ENCODE results near the gene RTKN.

Gene RTKN

DNA sequence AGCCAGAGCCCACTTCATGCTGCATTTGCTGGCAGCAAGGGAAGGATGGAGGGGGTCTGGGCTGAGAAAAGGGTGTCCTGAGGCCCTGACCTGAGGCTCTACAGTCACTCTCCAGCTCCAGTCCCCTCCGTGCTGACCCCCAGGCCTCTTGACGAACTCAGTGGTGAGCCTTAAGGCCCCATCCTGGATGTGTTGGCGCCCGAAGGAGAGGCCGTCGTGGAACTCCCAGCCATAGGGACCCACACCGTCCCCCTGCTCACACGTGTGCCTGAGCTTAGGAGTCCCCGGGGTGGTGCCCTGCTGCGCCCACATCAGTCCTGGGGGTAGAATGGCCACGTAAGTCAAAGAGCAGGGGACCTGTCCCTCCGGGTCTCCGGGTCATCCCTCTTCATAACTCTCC is 22.7 kb upstream of the RTKN start:
- ATAC-seq, result peak; percentile 16
- TF ChIP-seq, protein P1, sequence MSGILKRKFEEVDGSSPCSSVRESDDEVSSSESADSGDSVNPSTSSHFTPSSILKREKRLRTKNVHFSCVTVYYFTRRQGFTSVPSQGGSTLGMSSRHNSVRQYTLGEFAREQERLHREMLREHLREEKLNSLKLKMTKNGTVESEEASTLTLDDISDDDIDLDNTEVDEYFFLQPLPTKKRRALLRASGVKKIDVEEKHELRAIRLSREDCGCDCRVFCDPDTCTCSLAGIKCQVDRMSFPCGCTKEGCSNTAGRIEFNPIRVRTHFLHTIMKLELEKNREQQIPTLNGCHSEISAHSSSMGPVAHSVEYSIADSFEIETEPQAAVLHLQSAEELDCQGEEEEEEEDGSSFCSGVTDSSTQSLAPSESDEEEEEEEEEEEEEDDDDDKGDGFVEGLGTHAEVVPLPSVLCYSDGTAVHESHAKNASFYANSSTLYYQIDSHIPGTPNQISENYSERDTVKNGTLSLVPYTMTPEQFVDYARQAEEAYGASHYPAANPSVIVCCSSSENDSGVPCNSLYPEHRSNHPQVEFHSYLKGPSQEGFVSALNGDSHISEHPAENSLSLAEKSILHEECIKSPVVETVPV (CRISPR knock-in tag; IDR thresholded peaks at IDR 0.05), result no peak
- no peak for TF ChIP-seq BACH2 (CRISPR knock-in tag; IDR thresholded peaks at IDR 0.05; ENCODE audit: borderline replicate concordance)
- no peak for TF ChIP-seq RARB (CRISPR knock-in tag; IDR thresholded peaks at IDR 0.05)
- TF ChIP-seq, protein P2, sequence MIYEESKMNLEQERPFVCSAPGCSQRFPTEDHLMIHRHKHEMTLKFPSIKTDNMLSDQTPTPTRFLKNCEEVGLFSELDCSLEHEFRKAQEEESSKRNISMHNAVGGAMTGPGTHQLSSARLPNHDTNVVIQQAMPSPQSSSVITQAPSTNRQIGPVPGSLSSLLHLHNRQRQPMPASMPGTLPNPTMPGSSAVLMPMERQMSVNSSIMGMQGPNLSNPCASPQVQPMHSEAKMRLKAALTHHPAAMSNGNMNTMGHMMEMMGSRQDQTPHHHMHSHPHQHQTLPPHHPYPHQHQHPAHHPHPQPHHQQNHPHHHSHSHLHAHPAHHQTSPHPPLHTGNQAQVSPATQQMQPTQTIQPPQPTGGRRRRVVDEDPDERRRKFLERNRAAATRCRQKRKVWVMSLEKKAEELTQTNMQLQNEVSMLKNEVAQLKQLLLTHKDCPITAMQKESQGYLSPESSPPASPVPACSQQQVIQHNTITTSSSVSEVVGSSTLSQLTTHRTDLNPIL (CRISPR knock-in tag; IDR thresholded peaks at IDR 0.05; ENCODE audit: low read depth), result no peak
- no peak for TF ChIP-seq ZNF565 (CRISPR knock-in tag; conservative IDR thresholded peaks at IDR 0.05; ENCODE audit: low read depth)
- TF ChIP-seq ISL1 (CRISPR knock-in tag; IDR thresholded peaks at IDR 0.05), result no peak
- no peak for TF ChIP-seq ZNF8 (CRISPR knock-in tag; IDR thresholded peaks at IDR 0.05)
- no peak for TF ChIP-seq ZNF70 (CRISPR knock-in tag; IDR thresholded peaks at IDR 0.05)
- TF ChIP-seq CSDC2 (CRISPR knock-in tag; IDR thresholded peaks at IDR 0.05), result no peak

DNA sequence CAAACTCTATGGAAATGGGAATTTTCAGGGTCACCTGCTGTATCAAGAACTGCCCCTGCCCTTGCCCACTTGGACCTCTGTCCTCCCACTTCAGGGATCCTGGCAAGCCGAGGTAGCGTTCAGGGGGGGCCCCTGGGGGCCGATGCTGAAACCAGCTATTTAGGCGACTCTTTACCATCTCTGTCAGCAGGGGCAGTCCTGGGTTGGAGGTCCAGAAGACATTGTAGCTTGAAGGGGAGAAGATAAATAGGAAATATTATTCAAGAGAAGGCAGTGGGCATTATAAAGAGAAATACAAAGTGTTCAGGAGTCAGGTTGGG is 21.0 kb upstream of the RTKN start:
- TF ChIP-seq, protein P2 (CRISPR knock-in tag; IDR thresholded peaks at IDR 0.05; ENCODE audit: low read depth), result no peak
- TF ChIP-seq ZNF565 (CRISPR knock-in tag; conservative IDR thresholded peaks at IDR 0.05; ENCODE audit: low read depth) (no peak), CSDC2 (CRISPR knock-in tag; IDR thresholded peaks at IDR 0.05) (no peak), ISL1 (CRISPR knock-in tag; IDR thresholded peaks at IDR 0.05) (no peak), GLIS3 (CRISPR knock-in tag; IDR thresholded peaks at IDR 0.05) (no peak), BACH2 (CRISPR knock-in tag; IDR thresholded peaks at IDR 0.05; ENCODE audit: borderline replicate concordance) (no peak), ZC3H10 (CRISPR knock-in tag; IDR thresholded peaks at IDR 0.05) (no peak), SNAI2 (CRISPR knock-in tag; IDR thresholded peaks at IDR 0.05) (no peak), ZNF8 (CRISPR knock-in tag; IDR thresholded peaks at IDR 0.05) (no peak), ESRRG (CRISPR knock-in tag; IDR thresholded peaks at IDR 0.05) (no peak), ZFP3 (CRISPR knock-in tag; IDR thresholded peaks at IDR 0.05) (no peak), OSR1 (CRISPR knock-in tag; IDR thresholded peaks at IDR 0.05) (no peak), TCF4 (CRISPR knock-in tag; IDR thresholded peaks at IDR 0.05; ENCODE audit: borderline replicate concordance) (no peak), TOX (CRISPR knock-in tag; IDR thresholded peaks at IDR 0.05; ENCODE audit: borderline replicate concordance) (no peak), PPARA (CRISPR knock-in tag; IDR thresholded peaks at IDR 0.05; ENCODE audit: borderline replicate concordance) (no peak), ZFP30 (CRISPR knock-in tag; IDR thresholded peaks at IDR 0.05) (no peak), ZNF70 (CRISPR knock-in tag; IDR thresholded peaks at IDR 0.05) (no peak)
- TF ChIP-seq, protein P3, sequence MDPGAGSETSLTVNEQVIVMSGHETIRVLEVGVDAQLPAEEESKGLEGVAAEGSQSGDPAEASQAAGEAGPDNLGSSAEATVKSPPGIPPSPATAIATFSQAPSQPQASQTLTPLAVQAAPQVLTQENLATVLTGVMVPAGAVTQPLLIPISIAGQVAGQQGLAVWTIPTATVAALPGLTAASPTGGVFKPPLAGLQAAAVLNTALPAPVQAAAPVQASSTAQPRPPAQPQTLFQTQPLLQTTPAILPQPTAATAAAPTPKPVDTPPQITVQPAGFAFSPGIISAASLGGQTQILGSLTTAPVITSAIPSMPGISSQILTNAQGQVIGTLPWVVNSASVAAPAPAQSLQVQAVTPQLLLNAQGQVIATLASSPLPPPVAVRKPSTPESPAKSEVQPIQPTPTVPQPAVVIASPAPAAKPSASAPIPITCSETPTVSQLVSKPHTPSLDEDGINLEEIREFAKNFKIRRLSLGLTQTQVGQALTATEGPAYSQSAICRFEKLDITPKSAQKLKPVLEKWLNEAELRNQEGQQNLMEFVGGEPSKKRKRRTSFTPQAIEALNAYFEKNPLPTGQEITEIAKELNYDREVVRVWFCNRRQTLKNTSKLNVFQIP (CRISPR knock-in tag; IDR thresholded peaks at IDR 0.05; ENCODE audit: borderline replicate concordance, low read depth), result no peak
- TF ChIP-seq, protein P1 (CRISPR knock-in tag; IDR thresholded peaks at IDR 0.05), result no peak
- TF ChIP-seq, protein P4, sequence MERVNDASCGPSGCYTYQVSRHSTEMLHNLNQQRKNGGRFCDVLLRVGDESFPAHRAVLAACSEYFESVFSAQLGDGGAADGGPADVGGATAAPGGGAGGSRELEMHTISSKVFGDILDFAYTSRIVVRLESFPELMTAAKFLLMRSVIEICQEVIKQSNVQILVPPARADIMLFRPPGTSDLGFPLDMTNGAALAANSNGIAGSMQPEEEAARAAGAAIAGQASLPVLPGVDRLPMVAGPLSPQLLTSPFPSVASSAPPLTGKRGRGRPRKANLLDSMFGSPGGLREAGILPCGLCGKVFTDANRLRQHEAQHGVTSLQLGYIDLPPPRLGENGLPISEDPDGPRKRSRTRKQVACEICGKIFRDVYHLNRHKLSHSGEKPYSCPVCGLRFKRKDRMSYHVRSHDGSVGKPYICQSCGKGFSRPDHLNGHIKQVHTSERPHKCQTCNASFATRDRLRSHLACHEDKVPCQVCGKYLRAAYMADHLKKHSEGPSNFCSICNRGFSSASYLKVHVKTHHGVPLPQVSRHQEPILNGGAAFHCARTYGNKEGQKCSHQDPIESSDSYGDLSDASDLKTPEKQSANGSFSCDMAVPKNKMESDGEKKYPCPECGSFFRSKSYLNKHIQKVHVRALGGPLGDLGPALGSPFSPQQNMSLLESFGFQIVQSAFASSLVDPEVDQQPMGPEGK (CRISPR knock-in tag; IDR thresholded peaks at IDR 0.05; ENCODE audit: borderline replicate concordance), result no peak
- ATAC-seq, result no peak
